ENCODE data around the gene ID2.

ID2 gene

DNA sequence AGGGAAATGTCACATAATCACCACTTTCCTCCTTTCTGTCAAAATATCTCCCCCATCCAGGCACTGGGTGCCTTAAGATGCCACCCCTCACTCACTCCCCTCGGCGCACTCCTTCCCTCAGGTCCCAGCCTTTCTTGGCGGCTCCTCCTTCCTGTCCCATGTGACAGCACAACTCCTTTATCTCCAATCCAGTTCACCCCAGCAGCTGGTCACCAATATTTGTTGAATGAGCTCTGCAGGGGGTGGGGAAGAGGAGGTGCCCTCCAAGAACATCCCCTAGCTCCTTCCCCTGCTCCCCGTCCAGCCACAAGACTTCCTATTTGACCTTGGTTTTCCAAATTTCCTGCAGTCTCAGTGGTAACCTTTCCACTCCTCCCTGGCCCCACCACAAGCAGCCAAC, 31.6 kb upstream of the ID2 start:
- Histone ChIP-seq H3K27me3 (replicated peaks; ENCODE audit: control insufficient read depth, insufficient read depth, low read length) (no peaks in the 10 kb centered on the region), H3K4me3 (replicated peaks; ENCODE audit: low read depth, low read length) (no peak overlapping the region), H3K36me3 (ENCODE audit: control insufficient read depth, insufficient read depth, low read length) (no peaks in the 10 kb centered on the region)
- TF ChIP-seq, protein P1, sequence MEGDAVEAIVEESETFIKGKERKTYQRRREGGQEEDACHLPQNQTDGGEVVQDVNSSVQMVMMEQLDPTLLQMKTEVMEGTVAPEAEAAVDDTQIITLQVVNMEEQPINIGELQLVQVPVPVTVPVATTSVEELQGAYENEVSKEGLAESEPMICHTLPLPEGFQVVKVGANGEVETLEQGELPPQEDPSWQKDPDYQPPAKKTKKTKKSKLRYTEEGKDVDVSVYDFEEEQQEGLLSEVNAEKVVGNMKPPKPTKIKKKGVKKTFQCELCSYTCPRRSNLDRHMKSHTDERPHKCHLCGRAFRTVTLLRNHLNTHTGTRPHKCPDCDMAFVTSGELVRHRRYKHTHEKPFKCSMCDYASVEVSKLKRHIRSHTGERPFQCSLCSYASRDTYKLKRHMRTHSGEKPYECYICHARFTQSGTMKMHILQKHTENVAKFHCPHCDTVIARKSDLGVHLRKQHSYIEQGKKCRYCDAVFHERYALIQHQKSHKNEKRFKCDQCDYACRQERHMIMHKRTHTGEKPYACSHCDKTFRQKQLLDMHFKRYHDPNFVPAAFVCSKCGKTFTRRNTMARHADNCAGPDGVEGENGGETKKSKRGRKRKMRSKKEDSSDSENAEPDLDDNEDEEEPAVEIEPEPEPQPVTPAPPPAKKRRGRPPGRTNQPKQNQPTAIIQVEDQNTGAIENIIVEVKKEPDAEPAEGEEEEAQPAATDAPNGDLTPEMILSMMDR (IDR thresholded peaks at IDR 0.05; ENCODE audit: insufficient read depth, low read length, poor library complexity, severe bottlenecking), result no peak
- no peak for DNase-seq (ENCODE audit: extremely low read depth, insufficient read length)

DNA sequence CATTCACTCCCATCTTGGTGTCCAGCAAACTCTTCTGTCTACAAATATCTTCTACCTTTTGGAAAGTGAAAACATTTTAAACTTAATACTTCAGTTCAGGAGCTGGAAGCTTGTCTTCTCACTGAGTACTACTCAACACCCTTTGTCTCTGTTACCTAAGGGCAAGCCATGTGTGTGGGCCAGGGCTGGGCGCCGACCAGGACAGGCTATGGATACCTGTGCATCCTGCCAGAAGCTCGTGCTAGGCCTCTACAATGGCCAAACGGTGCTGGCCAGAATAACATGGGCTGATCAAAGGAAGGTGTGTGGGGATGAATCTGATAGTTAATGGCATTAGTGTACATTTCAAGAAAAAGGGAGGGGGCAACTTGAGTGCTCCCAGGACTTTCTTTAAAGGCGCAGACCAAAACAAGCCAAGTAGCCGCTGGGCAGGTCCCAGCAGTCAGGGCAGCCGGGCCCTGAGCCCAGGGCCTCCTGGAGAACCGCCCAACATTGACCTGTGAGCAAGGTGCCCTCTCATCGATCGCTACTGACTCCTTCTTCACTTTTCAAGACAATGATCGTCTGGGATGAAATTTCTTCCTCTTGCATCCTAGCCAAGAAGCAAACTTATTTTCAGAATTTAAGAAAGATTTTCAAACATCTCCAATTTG, 29.0 kb upstream of the ID2 start:
- DNase-seq (ENCODE audit: extremely low read depth, insufficient read length), result no peak

DNA sequence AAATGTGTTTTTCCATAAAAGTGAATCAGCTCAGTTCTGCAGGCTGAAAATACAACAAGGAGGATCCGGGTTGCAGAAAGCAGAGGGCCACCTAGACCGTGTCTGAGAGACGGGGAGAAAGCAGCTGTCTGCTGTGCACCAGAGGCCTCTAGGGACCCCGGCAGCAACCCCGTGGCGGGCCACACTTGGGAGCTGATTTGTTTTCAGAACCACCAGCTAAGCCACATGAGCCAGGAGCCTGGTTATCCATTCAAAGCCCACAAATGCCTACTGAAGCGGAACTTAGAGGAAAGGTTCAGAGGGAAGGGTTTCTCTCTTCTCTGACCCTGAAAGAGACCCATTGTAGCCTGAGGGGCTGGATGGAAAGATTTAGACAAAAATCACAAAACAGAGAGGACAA, 28.4 kb upstream of the ID2 start:
- no peaks in the 10 kb centered on the region for H3K36me3 ChIP-seq (ENCODE audit: control insufficient read depth, insufficient read depth, low read length)
- TF ChIP-seq, protein P1 (IDR thresholded peaks at IDR 0.05; ENCODE audit: insufficient read depth, low read length, poor library complexity, severe bottlenecking), result no peak
- no peak overlapping the region for H3K4me3 ChIP-seq (replicated peaks; ENCODE audit: low read depth, low read length)
- DNase-seq (ENCODE audit: extremely low read depth, insufficient read length), result no peak
- no peaks in the 10 kb centered on the region for H3K27me3 ChIP-seq (replicated peaks; ENCODE audit: control insufficient read depth, insufficient read depth, low read length)

More for the DNA sequence above, 29.0 kb upstream of the ID2 start:
- H3K36me3 ChIP-seq (ENCODE audit: control insufficient read depth, insufficient read depth, low read length), result no peaks in the 10 kb centered on the region
- TF ChIP-seq, protein P1 (IDR thresholded peaks at IDR 0.05; ENCODE audit: insufficient read depth, low read length, poor library complexity, severe bottlenecking), result no peak
- no peaks in the 10 kb centered on the region for H3K27me3 ChIP-seq (replicated peaks; ENCODE audit: control insufficient read depth, insufficient read depth, low read length)
- no peak overlapping the region for H3K4me3 ChIP-seq (replicated peaks; ENCODE audit: low read depth, low read length)

DNA sequence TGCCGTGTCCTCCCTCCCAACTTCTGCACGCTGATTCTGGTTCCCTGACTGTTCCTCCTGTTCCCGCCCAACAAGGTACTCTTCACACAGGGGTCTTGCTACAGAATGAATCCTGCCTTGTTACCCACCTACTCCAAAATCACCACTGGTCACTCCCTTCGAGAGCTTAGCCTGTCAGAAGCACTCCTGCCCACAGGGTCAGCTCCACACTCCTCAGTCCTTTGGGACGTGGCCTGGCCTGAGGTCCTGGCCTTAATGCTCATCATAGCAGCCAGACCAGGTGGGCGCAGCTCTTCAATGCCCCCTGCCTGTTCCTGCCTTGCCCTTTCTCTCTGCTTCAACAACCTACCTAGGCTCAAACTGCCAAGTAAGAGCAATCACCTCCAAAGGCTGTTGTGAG, 27.8 kb upstream of the ID2 start:
- Histone ChIP-seq H3K27me3 (replicated peaks; ENCODE audit: control insufficient read depth, insufficient read depth, low read length) (no peaks in the 10 kb centered on the region; the same call in 1 of the 2 replicates), H3K36me3 (ENCODE audit: control insufficient read depth, insufficient read depth, low read length) (no peaks in the 10 kb centered on the region), H3K4me3 (replicated peaks; ENCODE audit: low read depth, low read length) (no peak overlapping the region)
- DNase-seq (ENCODE audit: extremely low read depth, insufficient read length), result no peak
- TF ChIP-seq, protein P1 (IDR thresholded peaks at IDR 0.05; ENCODE audit: insufficient read depth, low read length, poor library complexity, severe bottlenecking), result no peak

DNA sequence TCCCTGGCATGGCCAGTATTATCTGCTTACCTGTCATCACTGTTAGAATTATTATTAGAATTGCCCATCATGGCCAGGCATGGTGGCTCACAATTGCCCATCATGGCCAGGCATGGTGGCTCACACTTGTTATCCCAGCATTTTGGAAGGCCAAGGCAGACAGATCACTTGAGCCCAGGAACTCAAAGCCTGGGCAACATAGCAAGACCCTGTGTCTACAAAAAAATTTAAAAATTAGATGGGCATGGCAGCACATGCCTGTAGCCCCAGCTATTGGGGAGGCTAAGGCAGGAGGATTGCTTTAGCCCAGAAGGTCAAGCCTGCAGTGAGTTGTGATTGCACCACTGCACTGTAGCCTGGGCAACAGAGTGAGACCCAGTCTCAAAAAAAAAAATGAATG, 27.4 kb upstream of the ID2 start:
- H3K27me3 ChIP-seq (replicated peaks; ENCODE audit: control insufficient read depth, insufficient read depth, low read length), result no peaks in the 10 kb centered on the region; the same call in 1 of the 2 replicates
- TF ChIP-seq, protein P1 (IDR thresholded peaks at IDR 0.05; ENCODE audit: insufficient read depth, low read length, poor library complexity, severe bottlenecking), result no peak
- no peaks in the 10 kb centered on the region for H3K36me3 ChIP-seq (ENCODE audit: control insufficient read depth, insufficient read depth, low read length)
- no peak for DNase-seq (ENCODE audit: extremely low read depth, insufficient read length)
- no peak overlapping the region for H3K4me3 ChIP-seq (replicated peaks; ENCODE audit: low read depth, low read length)

All from GM06990 (cell line).